Body of pancreas (tissue), 4 donors: Measurements from ENCODE around the gene TMBIM6.

Experiments
- CTCF ChIP-seq, 7 experiments: fragments of 450-650 bp in 4 of 7; fragments of 200-600 bp in 3 of 7; sonication (generic) in 3 of 7; IDR thresholded peaks; one replicate each; pipeline ENCODE4 v1.5.1; 2016 to 2019; ENCODE audit warnings: antibody characterized with exemption in 7 of 7
- POLR2A ChIP-seq, 3 donors: fragments of 450-650 bp; IDR thresholded peaks; one replicate each; pipeline ENCODE4 v1.6.1; 2016; ENCODE audit warnings: antibody characterized with exemption in 3 of 3, mild to moderate bottlenecking in 2 of 3

- TF ChIP-seq CTCF (IDR thresholded peaks at IDR 0.05) (no peak), POLR2A (IDR thresholded peaks at IDR 0.05) (no peak)
These were observed 59.2 kb downstream of the TMBIM6 start for GRCh38 chr12:49800421-49801140.
